OCI-LY7 (cell line): ENCODE results near the gene CCR8.

ENCODE experiments used
- CTCF ChIP-seq: fragments of 200-600 bp; sonication (generic); conservative IDR thresholded peaks from 2 replicates; pipeline ENCODE4 v1.5.1; 2014; ENCODE audit warnings: mild to moderate bottlenecking, antibody characterized with exemption, low read length, moderate library complexity, mixed read lengths
- EZH2phosphoT487 ChIP-seq: fragments of 200-600 bp; sonication (generic); IDR thresholded peaks from 2 replicates; pipeline ENCODE4 v1.6.1; 2018; ENCODE audit warnings: low read depth, borderline replicate concordance, mild to moderate bottlenecking, mixed run types, antibody characterized with exemption, low read length, moderate library complexity, mixed read lengths

- TF ChIP-seq CTCF (no peak), EZH2phosphoT487 (no peak)
Measured at GRCh38 chr3:39299279-39299678, 30.2 kb upstream of the CCR8 start.
